HepG2 (cell line): ENCODE results near the gene ITGB7. TPM values are rescaled to one million over a fixed set of nuclear protein-coding genes. Genes with fewer than 3 reads are reported as not detected.

Experiments
- ARID5B ChIP-seq: IDR thresholded peaks from 2 replicates; pipeline ENCODE4 v1.4.0; 2020; ENCODE audit warnings: mild to moderate bottlenecking, missing genetic modification reagents
- ATF1 ChIP-seq: IDR thresholded peaks from 2 replicates; pipeline ENCODE4 v1.6.1; 2016; ENCODE audit warnings: mild to moderate bottlenecking, control low read depth
- FOXC1 ChIP-seq: sonication (generic); formaldehyde crosslinking; IDR thresholded peaks from 2 replicates; pipeline ENCODE4 v1.8.0; 2022; ENCODE audit warnings: mild to moderate bottlenecking, missing genetic modification reagents, borderline replicate concordance
- GABPA ChIP-seq, 2 experiments: IDR thresholded peaks; 2 replicates each; pipeline ENCODE4 v1.6.1; 2011 to 2016; ENCODE audit warnings: low read depth in 2 of 2, low read length in 1 of 2, missing biosample characterization in 1 of 2, missing genetic modification characterization in 1 of 2
- GATAD2A ChIP-seq: IDR thresholded peaks from 2 replicates; pipeline ENCODE4 v1.6.1; 2016
- HMGA1 ChIP-seq: sonication (generic); formaldehyde crosslinking; conservative IDR thresholded peaks from 2 replicates; pipeline ENCODE4 v1.4.0; 2020; ENCODE audit warnings: missing genetic modification reagents
- PHF21A ChIP-seq: sonication (generic); formaldehyde crosslinking; IDR thresholded peaks from 2 replicates; pipeline ENCODE4 v1.5.0; 2020; ENCODE audit warnings: mild to moderate bottlenecking, missing genetic modification reagents
- PHF8 ChIP-seq: sonication (generic); formaldehyde crosslinking; IDR thresholded peaks from 2 replicates; pipeline ENCODE4 v1.5.0; 2020; ENCODE audit warnings: missing genetic modification reagents
- POGZ ChIP-seq: sonication (generic); formaldehyde crosslinking; IDR thresholded peaks from 2 replicates; pipeline ENCODE4 v1.4.0; 2020; ENCODE audit warnings: mild to moderate bottlenecking, missing genetic modification reagents
- SIN3A ChIP-seq: IDR thresholded peaks from 2 replicates; pipeline ENCODE4 v1.6.1; 2011; ENCODE audit warnings: low read depth, mild to moderate bottlenecking, control low read depth, low read length, borderline replicate concordance
- SP1 ChIP-seq, 2 experiments: fragments of 450-650 bp in 1 of 2; sonication (generic) in 1 of 2; formaldehyde crosslinking in 1 of 2; IDR thresholded peaks; 2 replicates each; pipeline versions ENCODE4 v1.4.0 to v1.6.1; 2016 to 2020; ENCODE audit warnings: missing genetic modification reagents in 1 of 2
- ZBTB7A ChIP-seq: sonication (generic); formaldehyde crosslinking; IDR thresholded peaks from 2 replicates; pipeline ENCODE4 v1.8.0; 2022; ENCODE audit warnings: mild to moderate bottlenecking, missing genetic modification reagents
- ZNF572 ChIP-seq: sonication (generic); formaldehyde crosslinking; IDR thresholded peaks from 2 replicates; pipeline ENCODE4 v1.5.1; 2020; ENCODE audit warnings: mild to moderate bottlenecking, missing genetic modification reagents
- ZNF687 ChIP-seq: sonication (generic); formaldehyde crosslinking; IDR thresholded peaks from 2 replicates; pipeline ENCODE4 v1.5.1; 2020; ENCODE audit warnings: mild to moderate bottlenecking, missing genetic modification reagents, moderate library complexity
- ZNF746 ChIP-seq: sonication (generic); formaldehyde crosslinking; IDR thresholded peaks from 2 replicates; pipeline ENCODE4 v1.8.0; 2022; ENCODE audit warnings: mild to moderate bottlenecking, missing genetic modification reagents
- polyA plus RNA-seq, 8 experiments: library from polyadenylated mRNA; depleted of rRNA in 3 of 8; stranded (reverse) in 7 of 8; unstranded in 1 of 8; fragments of >200 nt; fragmentation: Illumina TruSeq in 4 of 8; extraction: Trizol in 4 of 8; gene quantifications; 2 replicates each; pipeline versions ENCODE4 v1.2.1 to v1.2.3, GENCODE V29; 2011 to 2016; ENCODE audit warnings: low read depth in 4 of 8, missing spikeins in 1 of 8, mixed read lengths in 1 of 8; ENCODE audit not compliant: insufficient read depth in 1 of 8
- total RNA-seq, 5 experiments: library from RNA; depleted of rRNA; stranded (reverse); fragments of >200 nt; fragmentation: Illumina TruSeq; extraction: Trizol; gene quantifications; 2 replicates each; pipeline ENCODE4 v1.2.3, GENCODE V29; 2016; ENCODE audit warnings: low read depth in 1 of 5
- TF ChIP-seq, protein P1 (sequence below): IDR thresholded peaks from 2 replicates; pipeline ENCODE4 v1.6.1; 2016; ENCODE audit warnings: low read depth, borderline replicate concordance
- TF ChIP-seq, protein P2 (sequence below): sonication (generic); formaldehyde crosslinking; IDR thresholded peaks from 2 replicates; pipeline ENCODE4 v1.4.0; 2020; ENCODE audit warnings: missing genetic modification reagents

The ITGB7 gene
- total and polyA plus RNA-seq, 2 of the 13 experiments (the other 11 are each of a cell fraction or from before 2014, with no cell fraction given): 0.16 to 0.18 TPM

DNA sequence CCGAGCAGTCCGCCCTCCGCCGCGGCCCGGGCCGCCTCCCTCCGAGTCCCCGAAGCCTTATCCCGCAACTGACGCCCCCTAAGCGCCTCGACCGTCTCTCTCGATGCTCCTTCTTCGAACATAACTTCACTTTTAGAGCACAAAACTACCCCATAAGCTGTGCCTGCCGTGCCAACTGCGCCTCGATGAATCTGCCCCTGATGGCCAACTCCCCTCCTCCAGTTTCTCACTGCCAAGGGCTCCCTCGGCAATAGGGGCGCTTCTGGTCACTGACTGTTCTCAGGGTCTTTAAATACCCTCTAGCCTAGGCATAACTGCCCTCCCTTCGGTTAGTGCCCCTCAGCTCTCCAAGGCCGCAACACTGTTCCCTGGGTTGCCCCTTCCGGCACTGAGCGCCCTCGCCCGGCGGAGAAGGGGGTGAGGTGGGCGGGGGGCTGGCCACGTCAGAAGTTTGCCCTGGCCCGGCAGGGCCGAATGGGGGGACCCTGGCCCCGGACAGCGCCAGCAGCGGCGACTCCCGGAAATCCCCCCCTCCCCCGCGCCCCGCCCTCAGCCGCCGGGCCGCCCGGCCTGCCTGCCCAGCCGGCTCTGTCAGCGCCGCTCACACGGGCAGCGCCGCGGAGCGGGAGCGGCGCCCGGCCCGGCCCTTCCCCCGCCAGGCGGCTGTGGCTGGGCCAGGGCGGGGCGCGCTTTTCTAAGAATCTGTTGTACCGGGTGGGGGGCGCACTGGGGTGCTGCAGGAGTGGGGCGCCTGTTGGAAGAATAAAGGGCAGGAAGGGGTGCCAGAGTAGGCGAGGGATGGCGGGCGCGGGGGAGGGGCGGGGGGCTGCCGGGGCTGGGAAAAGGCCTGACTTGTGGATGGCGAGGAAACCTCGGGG lies 14.4 kb upstream of the ITGB7 start (continued):
- TF ChIP-seq ARID5B (CRISPR knock-in tag) (0 out of 2 replicates have a peak, but pooled peaks have one; percentile 29), GABPA (IDR thresholded peaks at IDR 0.05; ENCODE audit: low read depth, low read length) (0 out of 2 replicates have a peak, but pooled peaks have one; percentile 22), GABPA (CRISPR knock-in tag; IDR thresholded peaks at IDR 0.05; ENCODE audit: low read depth) (peak; percentile 68), ATF1 (CRISPR knock-in tag) (0 out of 2 replicates have a peak, but pooled peaks have one; percentile 21), FOXC1 (peak; percentile 75; the same call in 1 of the 2 replicates), GATAD2A (CRISPR knock-in tag) (peak; percentile 51), PHF21A (peak; percentile 64), ZBTB7A (CRISPR knock-in tag) (peak; percentile 83; the same call in 1 of the 2 replicates), ZNF687 (CRISPR knock-in tag) (peak; percentile 79), ZNF746 (CRISPR knock-in tag) (peak; percentile 81), HMGA1 (CRISPR knock-in tag) (no peak), SP1 (IDR thresholded peaks at IDR 0.05) (no peak), SP1 (CRISPR knock-in tag; IDR thresholded peaks at IDR 0.05) (peak; percentile 69), ZNF572 (CRISPR knock-in tag) (peak; percentile 53; the same call in 1 of the 2 replicates), SIN3A (peak; percentile 54; the same call in 1 of the 2 replicates), POGZ (CRISPR knock-in tag) (0 out of 2 replicates have a peak, but pooled peaks have one; percentile 26), PHF8 (CRISPR knock-in tag) (peak; percentile 62)
- TF ChIP-seq, protein P1, sequence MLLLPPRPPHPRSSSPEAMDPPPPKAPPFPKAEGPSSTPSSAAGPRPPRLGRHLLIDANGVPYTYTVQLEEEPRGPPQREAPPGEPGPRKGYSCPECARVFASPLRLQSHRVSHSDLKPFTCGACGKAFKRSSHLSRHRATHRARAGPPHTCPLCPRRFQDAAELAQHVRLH: 0 out of 2 replicates have a peak, but pooled peaks have one; percentile 56
- TF ChIP-seq, protein P2, sequence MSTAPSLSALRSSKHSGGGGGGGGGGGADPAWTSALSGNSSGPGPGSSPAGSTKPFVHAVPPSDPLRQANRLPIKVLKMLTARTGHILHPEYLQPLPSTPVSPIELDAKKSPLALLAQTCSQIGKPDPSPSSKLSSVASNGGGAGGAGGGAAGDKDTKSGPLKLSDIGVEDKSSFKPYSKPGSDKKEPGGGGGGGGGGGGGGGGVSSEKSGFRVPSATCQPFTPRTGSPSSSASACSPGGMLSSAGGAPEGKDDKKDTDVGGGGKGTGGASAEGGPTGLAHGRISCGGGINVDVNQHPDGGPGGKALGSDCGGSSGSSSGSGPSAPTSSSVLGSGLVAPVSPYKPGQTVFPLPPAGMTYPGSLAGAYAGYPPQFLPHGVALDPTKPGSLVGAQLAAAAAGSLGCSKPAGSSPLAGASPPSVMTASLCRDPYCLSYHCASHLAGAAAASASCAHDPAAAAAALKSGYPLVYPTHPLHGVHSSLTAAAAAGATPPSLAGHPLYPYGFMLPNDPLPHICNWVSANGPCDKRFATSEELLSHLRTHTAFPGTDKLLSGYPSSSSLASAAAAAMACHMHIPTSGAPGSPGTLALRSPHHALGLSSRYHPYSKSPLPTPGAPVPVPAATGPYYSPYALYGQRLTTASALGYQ (CRISPR knock-in tag): peak; percentile 29; the same call in 1 of the 2 replicates
